HG02678 (cell line): ENCODE measurements around the gene CADPS2.
A peak's percentile ranks its signal among the peaks of the same experiment; 100 is the strongest.

ENCODE experiments used
- ATAC-seq: cut with Tn5 transposase; IDR thresholded peaks from one replicate; pipeline ENCODE4 v1.9.1; 2021; ENCODE audit warnings: mild to moderate bottlenecking, moderate library complexity; ENCODE audit not compliant: unreplicated experiment

Gene CADPS2

GRCh38 chr7:122327969-122328368 is 558.3 kb downstream of the CADPS2 start:
- no peak for ATAC-seq

GRCh38 chr7:122316467-122317388 is 569.5 kb downstream of the CADPS2 start:
- no peak for ATAC-seq

GRCh38 chr7:122315507-122316466 is 570.5 kb downstream of the CADPS2 start:
- ATAC-seq: no peak

GRCh38 chr7:122314284-122314683 is 572.0 kb downstream of the CADPS2 start:
- no peak for ATAC-seq

GRCh38 chr7:122312789-122313188 is 573.5 kb downstream of the CADPS2 start:
- no peak for ATAC-seq

- ATAC-seq: no peak
These were observed 574.4 kb downstream of the CADPS2 start for GRCh38 chr7:122311734-122312450.

- no peak for ATAC-seq
These were observed 575.1 kb downstream of the CADPS2 start for GRCh38 chr7:122311050-122311700.

GRCh38 chr7:122310119-122311021 is 575.9 kb downstream of the CADPS2 start:
- ATAC-seq: peak; percentile 55

- ATAC-seq: no peak
These were observed 576.8 kb downstream of the CADPS2 start for GRCh38 chr7:122309421-122309820.

- ATAC-seq: no peak
These were observed 579.0 kb downstream of the CADPS2 start for GRCh38 chr7:122307228-122307621.

- no peak for ATAC-seq
These were observed 579.7 kb downstream of the CADPS2 start for GRCh38 chr7:122306320-122307227.

- ATAC-seq: no peak
These were observed 580.6 kb downstream of the CADPS2 start for GRCh38 chr7:122305475-122306319.

GRCh38 chr7:122304996-122305421 is 581.3 kb downstream of the CADPS2 start:
- ATAC-seq: no peak

- no peak for ATAC-seq
These were observed 581.8 kb downstream of the CADPS2 start, which contains the start of gene FEZF1 for GRCh38 chr7:122304319-122304975. TSS of gene FEZF1 (minus strand) at chr7:122304750. CDS start at chr7:122304437, 313 bp downstream.

GRCh38 chr7:122303531-122304318 is 582.5 kb downstream of the CADPS2 start:
- no peak for ATAC-seq
